WI38 (cell line): ENCODE measurements around the gene TTC39C.

Source experiments
- H3K4me3 ChIP-seq: 2 replicates; pipeline ENCODE4 v1.5.1; 2011; ENCODE audit warnings: low read depth, mild to moderate bottlenecking, control low read depth, low read length
- CTCF ChIP-seq: IDR thresholded peaks from 2 replicates; pipeline ENCODE4 v1.5.1; 2012; ENCODE audit warnings: low read depth, mild to moderate bottlenecking, control low read depth, low read length

TTC39C gene

GRCh38 chr18:24006712-24007313 is 7.7 kb upstream of the TTC39C start:
- TF ChIP-seq CTCF = no peak
- H3K4me3 ChIP-seq = no peak overlapping the region

- no peak overlapping the region for H3K4me3 ChIP-seq
- TF ChIP-seq CTCF = no peak
These were observed 5.3 kb upstream of the TTC39C start for GRCh38 chr18:24009246-24009645.

- no peak overlapping the region for H3K4me3 ChIP-seq
- TF ChIP-seq CTCF = no peak
These were observed 4.8 kb upstream of the TTC39C start for GRCh38 chr18:24009651-24010333.

GRCh38 chr18:24010673-24011072 is 3.9 kb upstream of the TTC39C start:
- TF ChIP-seq CTCF = no peak

GRCh38 chr18:24011123-24011917 is 3.2 kb upstream of the TTC39C start:
- TF ChIP-seq CTCF = no peak
- no peak overlapping the region for H3K4me3 ChIP-seq

More at GRCh38 chr18:24010673-24011072, 3.9 kb upstream of the TTC39C start:
- no peak overlapping the region for H3K4me3 ChIP-seq

GRCh38 chr18:24013051-24013450 is 1.5 kb upstream of the TTC39C start:
- TF ChIP-seq CTCF = no peak
- no peak overlapping the region for H3K4me3 ChIP-seq
